ENCODE measurements around the gene MLLT6. TPM values are rescaled to one million over a fixed set of nuclear protein-coding genes. Genes with fewer than 3 reads are reported as not detected.

MLLT6 gene
- total and polyA plus RNA-seq, 9 donors, result 52.3 to 278 (median 170) TPM

- Histone ChIP-seq H3K9me3 (no peaks in the 10 kb centered on the region), H3K4me3 (no peak overlapping the region), H3K36me3 (no peaks in the 10 kb centered on the region), H3K27me3 (no peaks in the 10 kb centered on the region), H3K4me1 (ENCODE audit: insufficient read depth) (no peaks in the 10 kb centered on the region), H3K27ac (no peak overlapping the region)
- 44 to 55% (median 54%) methylated on average over 11 of the region's 11 CpGs for WGBS, 3 donors
- no peak for TF ChIP-seq POLR2A (IDR thresholded peaks at IDR 0.05)
- TF ChIP-seq CTCF (IDR thresholded peaks at IDR 0.05), result no peak
- TF ChIP-seq EP300 (IDR thresholded peaks at IDR 0.05), result no peak
- intact Hi-C loops (cut with DNase I), result no loop called here
- no peak for DNase-seq
Measured at GRCh38 chr17:38713456-38714075, 8.5 kb downstream of the MLLT6 start.

DNA sequence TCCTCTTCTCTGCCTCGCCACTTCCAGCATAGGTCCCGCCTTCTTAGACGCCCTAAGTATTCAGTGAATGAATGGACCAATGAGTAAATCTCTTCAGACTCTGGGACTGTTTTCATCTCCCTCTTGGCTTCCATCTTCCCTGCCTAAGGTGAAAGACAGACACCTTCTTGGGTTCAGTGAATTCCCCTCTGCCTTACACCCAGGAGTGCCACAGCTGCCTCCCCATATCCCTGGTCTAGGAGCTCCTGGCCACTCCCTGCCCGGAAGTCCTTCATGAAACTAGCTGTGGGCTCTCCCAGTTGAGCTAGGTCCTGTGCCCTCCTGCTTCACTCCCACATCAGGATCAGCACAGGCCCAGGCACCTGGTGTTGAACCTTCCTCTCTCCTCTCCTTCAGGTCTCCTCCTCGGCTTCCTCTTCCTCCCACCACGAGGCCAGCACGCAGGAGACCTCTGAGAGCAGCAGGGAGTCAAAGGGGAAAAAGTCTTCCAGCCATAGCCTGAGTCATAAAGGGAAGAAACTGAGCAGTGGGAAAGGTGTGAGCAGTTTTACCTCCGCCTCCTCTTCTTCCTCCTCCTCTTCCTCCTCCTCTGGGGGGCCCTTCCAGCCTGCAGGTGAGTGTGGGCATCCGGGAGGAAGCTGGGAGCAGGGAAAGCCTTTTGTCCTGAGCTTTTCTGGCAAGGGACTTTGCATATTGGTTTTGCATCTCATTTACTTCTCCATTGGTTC is 10.3 kb downstream of the MLLT6 start:
- Histone ChIP-seq H3K36me3 (no peaks in the 10 kb centered on the region), H3K4me3 (no peak overlapping the region), H3K4me1 (ENCODE audit: insufficient read depth) (no peaks in the 10 kb centered on the region), H3K9me3 (no peaks in the 10 kb centered on the region), H3K27ac (no peak overlapping the region), H3K27me3 (no peaks in the 10 kb centered on the region)
- WGBS, 3 donors, result 81 to 87% (median 84%) methylated on average over 9 of the region's 9 CpGs
- no peak for DNase-seq
- intact Hi-C loops (cut with DNase I), result no loop called here
- TF ChIP-seq POLR2A (IDR thresholded peaks at IDR 0.05), result no peak
- no peak for TF ChIP-seq CTCF (IDR thresholded peaks at IDR 0.05)
- no peak for TF ChIP-seq EP300 (IDR thresholded peaks at IDR 0.05)

- no peaks in the 10 kb centered on the region for H3K4me1 ChIP-seq (ENCODE audit: insufficient read depth)
- 84 to 90% (median 89%) methylated on average over 16 to 18 of the region's 18 CpGs for WGBS, 3 donors
Measured at GRCh38 chr17:38716368-38717005, 11.4 kb downstream of the MLLT6 start.

More at GRCh38 chr17:38716368-38717005, 11.4 kb downstream of the MLLT6 start:
- H3K36me3 ChIP-seq, result no peaks in the 10 kb centered on the region
- H3K27ac ChIP-seq, result no peak overlapping the region
- TF ChIP-seq POLR2A (IDR thresholded peaks at IDR 0.05) (no peak), EP300 (IDR thresholded peaks at IDR 0.05) (no peak), CTCF (IDR thresholded peaks at IDR 0.05) (no peak)
- no peaks in the 10 kb centered on the region for H3K27me3 ChIP-seq
- no peak overlapping the region for H3K4me3 ChIP-seq
- DNase-seq, result no peak
- intact Hi-C loops (cut with DNase I), result no loop called here
- H3K9me3 ChIP-seq, result no peaks in the 10 kb centered on the region

All from ovary (tissue), 9 donors.